Esophagus muscularis mucosa (tissue), 4 donors: ENCODE measurements around the gene UGT1A3. TPM values are rescaled to one million over a fixed set of nuclear protein-coding genes. Genes with fewer than 3 reads are reported as not detected.

Experiments
- DNase-seq: peaks from one replicate; pipeline ENCODE4 v3.0.0-alpha.2; 2017; ENCODE audit errors: extremely low spot score
- H3K27ac ChIP-seq, 4 donors: fragments of 200-600 bp; sonication (generic); replicated peaks in 1 of 4; 1 replicate in 3 of 4; 2 replicates in 1 of 4; pipeline ENCODE4 v1.5.1; 2016 to 2019; ENCODE audit warnings: mild to moderate bottlenecking in 1 of 4
- H3K27me3 ChIP-seq, 4 donors: fragments of 200-600 bp; sonication (generic); one replicate each; pipeline versions ENCODE4 v1.5.1 to v1.6.0; 2016 to 2019
- H3K36me3 ChIP-seq, 4 donors: fragments of 200-600 bp; sonication (generic); one replicate each; pipeline ENCODE4 v1.5.1; 2016 to 2019
- H3K4me1 ChIP-seq, 4 donors: fragments of 200-600 bp; sonication (generic); one replicate each; pipeline ENCODE4 v1.5.1; 2016 to 2019
- H3K4me3 ChIP-seq, 4 donors: fragments of 200-600 bp; sonication (generic); 1 replicate in 2 of 4; 2 replicates in 2 of 4; pipeline ENCODE4 v1.5.1; 2016 to 2019; ENCODE audit warnings: mild to moderate bottlenecking in 4 of 4, moderate library complexity in 1 of 4
- H3K9me3 ChIP-seq, 4 donors: fragments of 200-600 bp; sonication (generic); 1 replicate in 3 of 4; 2 replicates in 1 of 4; pipeline ENCODE4 v1.5.1; 2016 to 2019
- CTCF ChIP-seq, 3 experiments: fragments of 200-600 bp in 2 of 3; fragments of 450-650 bp in 1 of 3; sonication (generic) in 2 of 3; IDR thresholded peaks; one replicate each; pipeline ENCODE4 v1.5.1; 2017 to 2019; ENCODE audit warnings: antibody characterized with exemption in 3 of 3, mild to moderate bottlenecking in 2 of 3, moderate library complexity in 1 of 3
- EP300 ChIP-seq: sonication (generic); formaldehyde crosslinking; IDR thresholded peaks from one replicate; pipeline ENCODE4 v1.6.1; 2017; ENCODE audit warnings: antibody characterized with exemption
- POLR2A ChIP-seq: fragments of 450-650 bp; IDR thresholded peaks from one replicate; pipeline ENCODE4 v1.6.1; 2017; ENCODE audit warnings: antibody characterized with exemption, moderate library complexity, mild to moderate bottlenecking, low read depth
- POLR2AphosphoS5 ChIP-seq, 2 donors: sonication (generic); formaldehyde crosslinking; IDR thresholded peaks; one replicate each; pipeline ENCODE4 v1.6.1; 2017; ENCODE audit warnings: antibody characterized with exemption in 2 of 2
- WGBS: methylation state at CpG from one replicate; pipeline ENCODE4 v1.1.5; 2018; 5-methylcytosine and 5-hydroxymethylcytosine counted together
- intact Hi-C: fragments of 100-400 bp; cut with DNase I; formaldehyde crosslinking; loops from one replicate; pipeline ENCODE4 v1.15.1; 2023
- total RNA-seq, 4 donors: library from RNA; depleted of rRNA; stranded (reverse); fragments of >200 nt; gene quantifications; one replicate each; pipeline versions ENCODE4 v1.1.0 to v1.2.1, GENCODE V29; 2016

Gene UGT1A3
- total RNA-seq, 4 donors from 2014 or later = not detected

- H3K27ac ChIP-seq = no peak overlapping the region
- no peaks in the 10 kb centered on the region for H3K9me3 ChIP-seq
- DNase-seq = no peak
- no peaks in the 10 kb centered on the region for H3K36me3 ChIP-seq
- intact Hi-C loops = no loop called here
- no peak for TF ChIP-seq POLR2A
- no peak for TF ChIP-seq EP300
- TF ChIP-seq CTCF (IDR thresholded peaks at IDR 0.05) = no peak
- no peak for TF ChIP-seq POLR2AphosphoS5 (IDR thresholded peaks at IDR 0.05)
- WGBS = 51% methylated on average over 3 of the region's 3 CpGs
- H3K4me3 ChIP-seq = no peak overlapping the region
- H3K4me1 ChIP-seq = no peaks in the 10 kb centered on the region
- H3K27me3 ChIP-seq = peaks cover 0 to 35% (median 0%) of the 10 kb centered on the region in 4 donors
These were observed 35.9 kb downstream of the UGT1A3 start for GRCh38 chr2:233764761-233765160.

- TF ChIP-seq CTCF (IDR thresholded peaks at IDR 0.05) (no peak), EP300 (no peak), POLR2A (no peak), POLR2AphosphoS5 (IDR thresholded peaks at IDR 0.05) (no peak)
- 72% methylated on average over 4 of the region's 4 CpGs for WGBS
- intact Hi-C loops = no loop called here
These were observed 37.6 kb downstream of the UGT1A3 start for GRCh38 chr2:233766416-233766815.

GRCh38 chr2:233768076-233768475 lies 39.2 kb downstream of the UGT1A3 start:
- intact Hi-C loops = no loop called here
- Histone ChIP-seq H3K4me1 (no peaks in the 10 kb centered on the region), H3K9me3 (no peaks in the 10 kb centered on the region), H3K27ac (no peak overlapping the region), H3K4me3 (no peak overlapping the region), H3K36me3 (no peaks in the 10 kb centered on the region), H3K27me3 (peaks cover 0 to 35% (median 0%) of the 10 kb centered on the region in 4 donors)
- no peak for TF ChIP-seq POLR2A
- TF ChIP-seq CTCF (IDR thresholded peaks at IDR 0.05) = no peak
- no peak for TF ChIP-seq POLR2AphosphoS5 (IDR thresholded peaks at IDR 0.05)
- TF ChIP-seq EP300 = no peak
- 70% methylated on average over 4 of the region's 4 CpGs for WGBS
- DNase-seq = peak; percentile 21

More at GRCh38 chr2:233766416-233766815, 37.6 kb downstream of the UGT1A3 start:
- no peaks in the 10 kb centered on the region for H3K36me3 ChIP-seq
- peak; percentile 31 for DNase-seq
- no peaks in the 10 kb centered on the region for H3K4me1 ChIP-seq
- H3K27me3 ChIP-seq = peaks cover 0 to 35% (median 0%) of the 10 kb centered on the region in 4 donors
- no peaks in the 10 kb centered on the region for H3K9me3 ChIP-seq
- no peak overlapping the region for H3K27ac ChIP-seq
- H3K4me3 ChIP-seq = no peak overlapping the region

- no peaks in the 10 kb centered on the region for H3K36me3 ChIP-seq
- no peaks in the 10 kb centered on the region for H3K9me3 ChIP-seq
- H3K4me1 ChIP-seq = no peaks in the 10 kb centered on the region
- WGBS = 92% methylated on average over 9 of the region's 9 CpGs
- intact Hi-C loops = no loop called here
- DNase-seq = peak; percentile 60
- H3K27ac ChIP-seq = no peak overlapping the region
- H3K4me3 ChIP-seq = no peak overlapping the region
- peaks cover 0 to 28% (median 0%) of the 10 kb centered on the region in 4 donors for H3K27me3 ChIP-seq
- no peak for TF ChIP-seq CTCF (IDR thresholded peaks at IDR 0.05)
- no peak for TF ChIP-seq EP300
- TF ChIP-seq POLR2A = no peak
- TF ChIP-seq POLR2AphosphoS5 (IDR thresholded peaks at IDR 0.05) = no peak
These were observed 40.4 kb downstream of the UGT1A3 start for GRCh38 chr2:233769260-233769659.

GRCh38 chr2:233772153-233772552 lies 43.3 kb downstream of the UGT1A3 start:
- Histone ChIP-seq H3K9me3 (peaks cover 0 to 6% (median under 1%) of the 10 kb centered on the region in 4 donors), H3K27ac (no peak overlapping the region), H3K4me3 (no peak overlapping the region), H3K36me3 (no peaks in the 10 kb centered on the region), H3K4me1 (no peaks in the 10 kb centered on the region), H3K27me3 (peaks cover 0 to 6% (median 0%) of the 10 kb centered on the region in 4 donors)
- DNase-seq = no peak
- intact Hi-C loops = no loop called here
- TF ChIP-seq POLR2A (no peak), CTCF (IDR thresholded peaks at IDR 0.05) (no peak), POLR2AphosphoS5 (IDR thresholded peaks at IDR 0.05) (no peak), EP300 (no peak)
- 91% methylated on average over 16 of the region's 16 CpGs for WGBS
